ENCODE measurements around the gene ABCC6.

ABCC6 gene

GRCh38 chr16:16178455-16179162 is 44.7 kb downstream of the ABCC6 start:
- DNase-seq (ENCODE audit: low spot score) (no peak), ATAC-seq (ENCODE audit: low read depth) (no peak)
- no peaks in the 10 kb centered on the region for H3K27me3 ChIP-seq (ENCODE audit: insufficient read depth, poor library complexity, severe bottlenecking)
- no peak overlapping the region for H3K4me3 ChIP-seq (ENCODE audit: severe bottlenecking)
- no peaks in the 10 kb centered on the region for H3K9me3 ChIP-seq (ENCODE audit: severe bottlenecking)
- no peaks in the 10 kb centered on the region for H3K36me3 ChIP-seq (ENCODE audit: low read depth)
- H3K4me1 ChIP-seq (ENCODE audit: insufficient read depth, poor library complexity, severe bottlenecking), result no peaks in the 10 kb centered on the region
- TF ChIP-seq CTCF (IDR thresholded peaks at IDR 0.05; ENCODE audit: poor library complexity, severe bottlenecking), result no peak
- no peak overlapping the region for H3K27ac ChIP-seq (ENCODE audit: poor library complexity, severe bottlenecking)

GRCh38 chr16:16176328-16176727 is 47.0 kb downstream of the ABCC6 start:
- DNase-seq (ENCODE audit: low spot score) (no peak), ATAC-seq (ENCODE audit: low read depth) (no peak)
- no peaks in the 10 kb centered on the region for H3K9me3 ChIP-seq (ENCODE audit: severe bottlenecking)
- H3K27ac ChIP-seq (ENCODE audit: poor library complexity, severe bottlenecking), result no peak overlapping the region
- TF ChIP-seq CTCF (IDR thresholded peaks at IDR 0.05; ENCODE audit: poor library complexity, severe bottlenecking), result no peak
- H3K4me1 ChIP-seq (ENCODE audit: insufficient read depth, poor library complexity, severe bottlenecking), result no peaks in the 10 kb centered on the region
- no peaks in the 10 kb centered on the region for H3K27me3 ChIP-seq (ENCODE audit: insufficient read depth, poor library complexity, severe bottlenecking)
- H3K4me3 ChIP-seq (ENCODE audit: severe bottlenecking), result no peak overlapping the region
- no peaks in the 10 kb centered on the region for H3K36me3 ChIP-seq (ENCODE audit: low read depth)

GRCh38 chr16:16175296-16175695 is 48.0 kb downstream of the ABCC6 start:
- no peak for TF ChIP-seq CTCF (IDR thresholded peaks at IDR 0.05; ENCODE audit: poor library complexity, severe bottlenecking)
- H3K36me3 ChIP-seq (ENCODE audit: low read depth), result no peaks in the 10 kb centered on the region
- no peak for DNase-seq (ENCODE audit: low spot score)
- H3K9me3 ChIP-seq (ENCODE audit: severe bottlenecking), result no peaks in the 10 kb centered on the region
- peak; percentile 25; the same call in 1 of the 3 replicates for ATAC-seq (ENCODE audit: low read depth)
- no peak overlapping the region for H3K4me3 ChIP-seq (ENCODE audit: severe bottlenecking)
- no peaks in the 10 kb centered on the region for H3K27me3 ChIP-seq (ENCODE audit: insufficient read depth, poor library complexity, severe bottlenecking)
- H3K27ac ChIP-seq (ENCODE audit: poor library complexity, severe bottlenecking), result no peak overlapping the region
- no peaks in the 10 kb centered on the region for H3K4me1 ChIP-seq (ENCODE audit: insufficient read depth, poor library complexity, severe bottlenecking)

- ATAC-seq (ENCODE audit: low read depth) (no peak), DNase-seq (ENCODE audit: low spot score) (no peak)
- no peaks in the 10 kb centered on the region for H3K27me3 ChIP-seq (ENCODE audit: insufficient read depth, poor library complexity, severe bottlenecking)
- H3K9me3 ChIP-seq (ENCODE audit: severe bottlenecking), result no peaks in the 10 kb centered on the region
- H3K36me3 ChIP-seq (ENCODE audit: low read depth), result no peaks in the 10 kb centered on the region
- H3K4me1 ChIP-seq (ENCODE audit: insufficient read depth, poor library complexity, severe bottlenecking), result no peaks in the 10 kb centered on the region
- H3K27ac ChIP-seq (ENCODE audit: poor library complexity, severe bottlenecking), result no peak overlapping the region
- TF ChIP-seq CTCF (IDR thresholded peaks at IDR 0.05; ENCODE audit: poor library complexity, severe bottlenecking), result no peak
- no peak overlapping the region for H3K4me3 ChIP-seq (ENCODE audit: severe bottlenecking)
These were observed 50.3 kb downstream of the ABCC6 start for GRCh38 chr16:16172991-16173390.

- Histone ChIP-seq H3K36me3 (ENCODE audit: low read depth) (no peaks in the 10 kb centered on the region), H3K27ac (ENCODE audit: poor library complexity, severe bottlenecking) (no peak overlapping the region), H3K9me3 (ENCODE audit: severe bottlenecking) (no peaks in the 10 kb centered on the region), H3K27me3 (ENCODE audit: insufficient read depth, poor library complexity, severe bottlenecking) (no peaks in the 10 kb centered on the region), H3K4me1 (ENCODE audit: insufficient read depth, poor library complexity, severe bottlenecking) (no peaks in the 10 kb centered on the region), H3K4me3 (ENCODE audit: severe bottlenecking) (no peak overlapping the region)
- ATAC-seq (ENCODE audit: low read depth) (no peak), DNase-seq (ENCODE audit: low spot score) (no peak)
- no peak for TF ChIP-seq CTCF (IDR thresholded peaks at IDR 0.05; ENCODE audit: poor library complexity, severe bottlenecking)
These were observed 51.9 kb downstream of the ABCC6 start for GRCh38 chr16:16171332-16171919.
